Erythroblast (primary cell): ENCODE data around the gene LFNG.
"Not testable (repeated sequence)": the region's sequence is repeated elsewhere in the genome, so short reads cannot be mapped to it uniquely, and the experiment has no call there.

Experiments
- GATA1 ChIP-seq: IDR thresholded peaks from 2 replicates; pipeline ENCODE4 v1.6.1; 2011; ENCODE audit warnings: low read depth, mild to moderate bottlenecking, control low read depth, low read length, moderate library complexity
- POLR2A ChIP-seq: IDR thresholded peaks from 2 replicates; pipeline ENCODE4 v1.6.1; 2011; ENCODE audit warnings: mild to moderate bottlenecking, low read length

DNA sequence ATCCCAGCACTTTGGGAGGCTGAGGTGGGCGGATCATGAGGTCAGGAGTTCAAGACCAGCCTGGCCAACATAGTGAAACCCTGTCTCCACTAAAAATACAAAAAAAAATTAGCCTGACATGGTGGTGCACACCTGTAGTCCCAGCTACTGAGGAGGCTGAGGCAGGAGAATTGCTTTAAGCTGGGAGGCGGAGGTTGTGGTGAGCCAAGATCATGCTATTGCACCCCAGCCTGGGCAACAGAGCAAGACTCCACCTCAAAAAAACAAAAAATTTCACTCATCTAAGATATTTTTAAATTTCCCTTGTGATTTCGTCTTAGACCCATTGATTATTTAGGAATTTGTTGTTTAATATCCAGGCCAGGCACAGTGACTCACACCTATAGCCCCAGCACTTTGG is 44.4 kb downstream of the LFNG start:
- not testable (repeated sequence) for TF ChIP-seq POLR2A, GATA1
